Right renal cortex interstitium (tissue), 3 donors: Measurements from ENCODE around the gene FBXL17. TPM values are rescaled to one million over a fixed set of nuclear protein-coding genes. Genes with fewer than 3 reads are reported as not detected.

Experiments used
- DNase-seq, 3 donors: peaks; one replicate each; pipeline ENCODE4 v3.0.0-alpha.2; 2013; ENCODE audit warnings: low read depth in 3 of 3, low spot score in 2 of 3
- polyA plus RNA-seq, 3 donors: library from polyadenylated mRNA; unstranded; fragments of 120-200 nt; gene quantifications; one replicate each; pipeline ENCODE4 v1.2.1, GENCODE V29; 2013; ENCODE audit not compliant: insufficient read length in 3 of 3

FBXL17 gene
- polyA plus RNA-seq, 3 donors: 33.5 to 36.4 (median 36.1) TPM

GRCh38 chr5:108257996-108258395 is 123.9 kb downstream of the FBXL17 start:
- DNase-seq: no peak

GRCh38 chr5:108255468-108255867 is 126.4 kb downstream of the FBXL17 start:
- DNase-seq: no peak

- no peak for DNase-seq
Measured at GRCh38 chr5:108251350-108251749, 130.5 kb downstream of the FBXL17 start.

- no peak for DNase-seq
Measured at GRCh38 chr5:108249785-108250426, 132.0 kb downstream of the FBXL17 start.

GRCh38 chr5:108249095-108249784 is 132.7 kb downstream of the FBXL17 start:
- DNase-seq: no peak

- no peak for DNase-seq
Measured at GRCh38 chr5:108238936-108239887, 142.7 kb downstream of the FBXL17 start.

GRCh38 chr5:108238461-108238860 is 143.4 kb downstream of the FBXL17 start:
- no peak for DNase-seq

- DNase-seq: no peak
Measured at GRCh38 chr5:108233617-108234155, 148.2 kb downstream of the FBXL17 start.

GRCh38 chr5:108232805-108233204 is 149.1 kb downstream of the FBXL17 start:
- DNase-seq: no peak

- DNase-seq: no peak
Measured at GRCh38 chr5:108222011-108222410, 159.9 kb downstream of the FBXL17 start.

- DNase-seq: no peak
Measured at GRCh38 chr5:108220834-108221233, 161.1 kb downstream of the FBXL17 start.

GRCh38 chr5:108216890-108217289 is 165.0 kb downstream of the FBXL17 start:
- no peak for DNase-seq

- no peak for DNase-seq
Measured at GRCh38 chr5:108214857-108215256, 167.0 kb downstream of the FBXL17 start.

- no peak for DNase-seq
Measured at GRCh38 chr5:108212775-108213346, 169.0 kb downstream of the FBXL17 start.

- no peak for DNase-seq
Measured at GRCh38 chr5:108206707-108207106, 175.2 kb downstream of the FBXL17 start.

- DNase-seq: no peak
Measured at GRCh38 chr5:108201721-108202120, 180.2 kb downstream of the FBXL17 start.

- no peak for DNase-seq
Measured at GRCh38 chr5:108196276-108196675, 185.6 kb downstream of the FBXL17 start.

GRCh38 chr5:108193021-108193795 is 188.7 kb downstream of the FBXL17 start:
- DNase-seq: no peak

GRCh38 chr5:108184940-108185339 is 197.0 kb downstream of the FBXL17 start:
- DNase-seq: no peak

GRCh38 chr5:108181975-108182374 is 199.9 kb downstream of the FBXL17 start:
- no peak for DNase-seq
